Fibroblast of pulmonary artery (primary cell): ENCODE measurements around the gene SLC8B1.

ENCODE experiments used
- DNase-seq: peaks from one replicate; pipeline ENCODE4 v3.0.0-alpha.2; 2010; ENCODE audit warnings: low read depth
- H3K4me3 ChIP-seq: replicated peaks from 2 replicates; pipeline ENCODE4 v1.5.1; 2011; ENCODE audit warnings: low read depth, mild to moderate bottlenecking, control low read depth, low read length, moderate library complexity
- TF ChIP-seq, protein P1 (sequence below): IDR thresholded peaks from 2 replicates; pipeline ENCODE4 v1.5.1; 2011; ENCODE audit warnings: mild to moderate bottlenecking, control low read depth, low read length, inconsistent platforms; ENCODE audit errors: missing control alignments

Gene SLC8B1

DNA sequence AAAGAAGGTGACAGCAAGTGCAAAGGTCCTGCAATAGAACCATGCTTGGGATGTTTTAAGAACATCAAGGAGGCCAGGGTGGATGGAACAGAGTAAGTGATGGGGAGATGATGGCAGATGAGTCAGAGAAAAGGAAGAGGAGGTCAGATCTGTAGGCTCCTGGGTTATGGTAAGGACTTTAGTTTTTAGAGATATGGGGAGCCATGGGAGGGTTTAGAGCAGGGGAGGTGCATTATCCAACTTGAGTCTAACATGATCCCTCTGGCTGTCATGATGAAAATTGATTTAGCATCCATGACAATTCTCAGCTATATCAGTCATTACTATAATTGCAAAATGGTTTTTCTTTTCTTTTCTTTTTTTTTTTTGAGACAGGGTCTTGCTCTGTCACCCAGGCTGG, 16.2 kb upstream of the SLC8B1 start:
- DNase-seq = no peak
- no peak overlapping the region for H3K4me3 ChIP-seq
- TF ChIP-seq, protein P1, sequence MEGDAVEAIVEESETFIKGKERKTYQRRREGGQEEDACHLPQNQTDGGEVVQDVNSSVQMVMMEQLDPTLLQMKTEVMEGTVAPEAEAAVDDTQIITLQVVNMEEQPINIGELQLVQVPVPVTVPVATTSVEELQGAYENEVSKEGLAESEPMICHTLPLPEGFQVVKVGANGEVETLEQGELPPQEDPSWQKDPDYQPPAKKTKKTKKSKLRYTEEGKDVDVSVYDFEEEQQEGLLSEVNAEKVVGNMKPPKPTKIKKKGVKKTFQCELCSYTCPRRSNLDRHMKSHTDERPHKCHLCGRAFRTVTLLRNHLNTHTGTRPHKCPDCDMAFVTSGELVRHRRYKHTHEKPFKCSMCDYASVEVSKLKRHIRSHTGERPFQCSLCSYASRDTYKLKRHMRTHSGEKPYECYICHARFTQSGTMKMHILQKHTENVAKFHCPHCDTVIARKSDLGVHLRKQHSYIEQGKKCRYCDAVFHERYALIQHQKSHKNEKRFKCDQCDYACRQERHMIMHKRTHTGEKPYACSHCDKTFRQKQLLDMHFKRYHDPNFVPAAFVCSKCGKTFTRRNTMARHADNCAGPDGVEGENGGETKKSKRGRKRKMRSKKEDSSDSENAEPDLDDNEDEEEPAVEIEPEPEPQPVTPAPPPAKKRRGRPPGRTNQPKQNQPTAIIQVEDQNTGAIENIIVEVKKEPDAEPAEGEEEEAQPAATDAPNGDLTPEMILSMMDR = no peak

DNA sequence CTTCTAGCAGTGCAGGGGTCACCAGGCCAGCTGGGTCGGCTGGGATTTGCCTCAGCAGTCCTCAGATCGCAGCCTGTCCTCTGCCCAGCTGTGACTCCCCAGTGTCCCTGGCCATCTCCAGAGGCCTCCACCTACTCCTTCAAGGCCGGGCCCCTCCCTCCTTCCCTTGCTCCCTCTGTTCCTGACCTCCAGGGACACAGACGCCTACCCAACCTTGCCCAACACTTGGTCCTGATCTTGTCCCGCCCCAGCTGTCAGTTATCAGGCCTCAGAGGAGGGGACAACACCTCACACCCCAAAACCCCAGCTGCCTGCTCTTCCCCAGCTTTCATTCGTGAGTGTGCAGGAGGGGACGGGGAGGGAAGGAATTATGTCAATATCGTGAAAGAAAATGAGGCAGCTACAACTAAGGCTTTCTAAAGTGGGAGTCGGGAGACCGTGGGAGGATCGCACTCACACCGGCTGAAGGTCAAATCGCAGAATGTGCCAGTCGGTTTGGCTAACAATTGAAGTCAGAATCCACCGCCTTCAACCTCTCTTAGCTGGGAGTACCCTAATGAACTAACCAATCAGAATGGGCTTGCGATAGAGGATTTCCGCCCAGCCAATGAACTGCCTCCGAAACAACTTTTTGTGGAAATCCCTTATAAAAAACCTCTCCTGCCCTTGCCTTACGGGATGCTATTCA, 14.1 kb upstream of the SLC8B1 start:
- TF ChIP-seq, protein P1 = no peak
- DNase-seq = no peak

DNA sequence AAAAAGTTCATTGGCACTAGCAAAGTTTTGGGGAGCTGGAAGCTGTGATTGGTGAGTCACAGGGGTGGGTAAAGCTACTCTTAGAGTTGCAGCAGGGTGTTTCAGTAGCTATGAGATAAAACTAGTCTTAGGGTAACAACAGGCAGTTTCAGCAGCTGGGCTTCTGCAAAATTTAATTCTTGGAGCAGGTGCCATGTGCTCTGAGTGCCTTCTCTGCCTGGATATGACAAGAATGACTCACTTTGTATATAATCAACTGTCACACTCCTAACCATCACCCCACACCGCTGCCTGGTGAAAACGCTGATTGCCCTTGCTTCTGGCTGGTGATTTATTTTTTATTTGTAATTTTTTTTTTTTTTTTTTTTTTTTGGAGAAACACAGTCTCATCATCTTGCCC, 13.0 kb upstream of the SLC8B1 start:
- TF ChIP-seq, protein P1 = no peak
- H3K4me3 ChIP-seq = no peak overlapping the region
- no peak for DNase-seq

More for the DNA sequence above, 14.1 kb upstream of the SLC8B1 start:
- no peak overlapping the region for H3K4me3 ChIP-seq

DNA sequence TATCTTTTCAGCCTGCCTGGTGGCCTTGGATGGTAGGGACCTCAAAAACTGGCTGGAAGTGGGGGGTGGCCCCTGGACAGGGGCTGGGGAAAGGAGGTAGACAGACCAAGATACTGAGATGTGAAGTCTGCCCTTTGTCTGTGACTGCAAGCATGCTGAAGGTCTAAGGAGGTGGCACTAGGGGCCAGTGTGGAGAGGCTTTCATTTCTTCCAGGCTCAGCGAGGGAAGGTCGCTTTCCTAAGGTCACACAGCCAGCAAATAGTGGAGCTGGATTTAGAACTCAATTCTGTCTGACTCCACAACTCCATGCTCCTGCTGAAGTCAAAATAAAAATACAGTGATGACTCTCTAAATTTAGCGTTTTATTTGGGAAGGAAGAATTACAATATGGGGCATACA, 12.2 kb upstream of the SLC8B1 start:
- no peak overlapping the region for H3K4me3 ChIP-seq
- TF ChIP-seq, protein P1 = no peak
- DNase-seq = no peak

DNA sequence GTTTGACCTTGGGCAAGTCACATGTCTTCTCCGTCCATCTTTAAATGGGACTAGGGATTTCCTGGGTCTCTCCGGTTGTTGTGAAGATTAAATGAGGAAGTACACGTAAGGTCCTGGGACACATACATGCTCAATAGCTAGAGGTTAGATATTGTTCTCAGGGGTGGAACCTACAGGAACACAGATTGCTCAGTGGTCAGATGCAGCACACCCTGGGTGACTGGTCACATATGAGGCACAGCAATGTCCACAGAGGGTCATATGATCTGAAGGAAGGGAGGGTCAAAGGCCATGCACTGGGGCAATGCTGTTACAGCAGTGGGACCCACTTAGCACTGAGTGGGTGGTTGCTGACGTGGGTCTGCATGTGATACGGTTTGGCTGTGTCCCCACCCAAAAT, 11.4 kb upstream of the SLC8B1 start:
- no peak for DNase-seq
- TF ChIP-seq, protein P1 = no peak
- H3K4me3 ChIP-seq = no peak overlapping the region

DNA sequence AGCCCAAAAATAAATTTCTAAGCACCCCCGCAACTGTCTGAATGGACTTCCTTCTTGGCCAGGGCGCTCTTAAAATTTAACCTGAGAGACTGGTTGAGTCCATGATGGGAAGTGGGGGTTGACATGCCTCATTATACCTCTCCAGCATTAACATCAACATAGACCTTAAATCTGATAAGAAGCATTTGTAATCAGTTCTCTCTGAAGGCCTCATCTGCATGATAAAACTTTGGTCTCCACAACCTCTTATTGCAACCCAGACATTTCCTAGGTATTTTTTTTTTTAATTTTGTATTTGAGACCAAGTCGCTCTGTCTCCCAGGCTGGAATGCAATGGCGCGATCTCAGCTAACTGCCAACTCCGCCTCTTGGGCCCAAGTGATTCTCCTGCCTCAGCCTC, 10.4 kb upstream of the SLC8B1 start:
- no peak overlapping the region for H3K4me3 ChIP-seq
- no peak for DNase-seq
- TF ChIP-seq, protein P1 = no peak

DNA sequence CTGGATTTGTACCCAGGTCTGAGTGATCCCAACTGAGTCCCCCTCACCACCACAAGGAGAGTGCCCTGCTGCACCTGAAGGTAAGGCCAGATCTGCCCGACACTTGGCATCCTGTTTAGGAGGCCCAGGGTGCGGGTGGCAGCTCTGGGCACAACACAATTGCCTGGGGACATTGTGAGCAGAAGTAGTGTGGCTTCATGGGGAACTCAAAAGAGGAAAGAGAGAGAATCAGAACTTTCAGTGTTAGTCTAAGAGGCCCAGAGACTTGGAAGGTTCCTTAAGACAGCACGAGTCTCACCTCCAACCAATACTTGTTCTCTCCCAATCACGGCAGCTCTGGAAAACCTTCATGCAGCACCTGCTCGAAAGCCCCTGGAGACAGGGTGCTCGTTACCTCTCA, 6.6 kb upstream of the SLC8B1 start:
- no peak for DNase-seq
- H3K4me3 ChIP-seq = no peak overlapping the region
- TF ChIP-seq, protein P1 = no peak
